ENCODE data around the gene EDA2R. TPM values are rescaled to one million over a fixed set of nuclear protein-coding genes. Genes with fewer than 3 reads are reported as not detected.

EDA2R gene
- total RNA-seq, 2 donors from 2014 or later = 0.82 to 2.5 TPM

- TF ChIP-seq, protein P1, sequence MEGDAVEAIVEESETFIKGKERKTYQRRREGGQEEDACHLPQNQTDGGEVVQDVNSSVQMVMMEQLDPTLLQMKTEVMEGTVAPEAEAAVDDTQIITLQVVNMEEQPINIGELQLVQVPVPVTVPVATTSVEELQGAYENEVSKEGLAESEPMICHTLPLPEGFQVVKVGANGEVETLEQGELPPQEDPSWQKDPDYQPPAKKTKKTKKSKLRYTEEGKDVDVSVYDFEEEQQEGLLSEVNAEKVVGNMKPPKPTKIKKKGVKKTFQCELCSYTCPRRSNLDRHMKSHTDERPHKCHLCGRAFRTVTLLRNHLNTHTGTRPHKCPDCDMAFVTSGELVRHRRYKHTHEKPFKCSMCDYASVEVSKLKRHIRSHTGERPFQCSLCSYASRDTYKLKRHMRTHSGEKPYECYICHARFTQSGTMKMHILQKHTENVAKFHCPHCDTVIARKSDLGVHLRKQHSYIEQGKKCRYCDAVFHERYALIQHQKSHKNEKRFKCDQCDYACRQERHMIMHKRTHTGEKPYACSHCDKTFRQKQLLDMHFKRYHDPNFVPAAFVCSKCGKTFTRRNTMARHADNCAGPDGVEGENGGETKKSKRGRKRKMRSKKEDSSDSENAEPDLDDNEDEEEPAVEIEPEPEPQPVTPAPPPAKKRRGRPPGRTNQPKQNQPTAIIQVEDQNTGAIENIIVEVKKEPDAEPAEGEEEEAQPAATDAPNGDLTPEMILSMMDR (IDR thresholded peaks at IDR 0.05) = no peak
- no peaks in the 10 kb centered on the region for H3K9me3 ChIP-seq
- no peak overlapping the region for H3K9ac ChIP-seq (ENCODE audit: low read depth in 2 of 2, low read length in 2 of 2)
- H3K4me1 ChIP-seq = no peaks in the 10 kb centered on the region
- no peaks in the 10 kb centered on the region for H3K27me3 ChIP-seq
- no peaks in the 10 kb centered on the region for H3K36me3 ChIP-seq
- no peak for DNase-seq
- no peak overlapping the region for H3K27ac ChIP-seq
- intact Hi-C loops (cut with DNase I) = no loop called here
- H3K4me3 ChIP-seq = no peak overlapping the region
These were observed 37.5 kb upstream of the EDA2R start for GRCh38 chrX:66676413-66676812.

- Histone ChIP-seq H3K4me1 (no peaks in the 10 kb centered on the region), H3K4me3 (no peak overlapping the region), H3K36me3 (no peaks in the 10 kb centered on the region), H3K27ac (no peak overlapping the region), H3K9ac (ENCODE audit: low read depth in 2 of 2, low read length in 2 of 2) (no peak overlapping the region), H3K9me3 (no peaks in the 10 kb centered on the region), H3K27me3 (no peaks in the 10 kb centered on the region)
- TF ChIP-seq, protein P1 (IDR thresholded peaks at IDR 0.05) = no peak
- intact Hi-C loops (cut with DNase I) = no loop called here
- DNase-seq = no peak
These were observed 36.7 kb upstream of the EDA2R start for GRCh38 chrX:66675541-66675940.

DNA sequence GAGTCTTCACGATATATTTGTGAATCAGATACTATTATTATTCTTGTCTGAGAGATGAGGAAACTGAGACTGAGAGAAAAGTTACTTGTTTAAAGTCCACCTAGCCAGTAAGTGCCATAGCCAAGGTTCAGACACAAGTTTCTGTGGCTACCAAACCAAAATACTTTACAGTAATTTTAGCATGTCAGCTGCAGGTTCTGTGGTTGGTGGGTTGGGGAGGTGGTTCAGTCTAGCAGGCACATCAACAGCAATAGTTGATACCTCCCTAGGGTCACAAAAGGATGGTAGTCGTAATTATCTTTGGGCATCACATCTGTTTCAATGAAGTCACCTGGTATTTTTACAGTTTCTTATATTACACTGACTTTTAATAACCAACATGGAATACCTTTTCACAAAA lies 35.6 kb upstream of the EDA2R start:
- H3K27me3 ChIP-seq = no peaks in the 10 kb centered on the region
- no peaks in the 10 kb centered on the region for H3K4me1 ChIP-seq
- intact Hi-C loops (cut with DNase I) = no loop called here
- H3K9me3 ChIP-seq = no peaks in the 10 kb centered on the region
- H3K36me3 ChIP-seq = no peaks in the 10 kb centered on the region
- H3K4me3 ChIP-seq = no peak overlapping the region
- TF ChIP-seq, protein P1 (IDR thresholded peaks at IDR 0.05) = no peak
- DNase-seq = no peak
- no peak overlapping the region for H3K9ac ChIP-seq (ENCODE audit: low read depth in 2 of 2, low read length in 2 of 2)
- no peak overlapping the region for H3K27ac ChIP-seq

GRCh38 chrX:66672106-66672505 lies 33.2 kb upstream of the EDA2R start:
- Histone ChIP-seq H3K4me3 (no peak overlapping the region), H3K27ac (no peak overlapping the region), H3K36me3 (no peaks in the 10 kb centered on the region), H3K4me1 (no peaks in the 10 kb centered on the region), H3K9me3 (no peaks in the 10 kb centered on the region), H3K27me3 (no peaks in the 10 kb centered on the region), H3K9ac (ENCODE audit: low read depth in 2 of 2, low read length in 2 of 2) (no peak overlapping the region)
- TF ChIP-seq, protein P1 (IDR thresholded peaks at IDR 0.05) = no peak
- no peak for DNase-seq
- intact Hi-C loops (cut with DNase I) = no loop called here

DNA sequence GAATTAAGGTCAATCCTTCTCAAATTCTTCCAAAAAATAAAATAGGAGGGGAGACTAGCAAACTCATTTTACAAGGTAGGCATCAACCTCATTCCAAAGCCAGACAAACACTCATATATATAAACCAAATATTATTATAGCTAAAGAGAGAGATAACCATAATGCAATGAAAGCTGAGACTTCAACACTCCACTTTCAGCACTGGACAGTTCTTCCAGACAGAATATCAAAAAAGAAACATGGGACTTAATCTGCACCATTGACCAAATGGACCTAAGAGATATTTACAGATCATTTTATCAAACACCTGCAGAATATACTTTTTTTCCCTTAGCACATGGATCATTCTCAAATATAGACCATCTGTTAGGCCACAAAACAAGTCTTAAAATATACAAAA lies 15.5 kb upstream of the EDA2R start:
- Histone ChIP-seq H3K27ac (no peak overlapping the region), H3K4me3 (no peak overlapping the region), H3K27me3 (peaks cover 6% of the 10 kb centered on the region), H3K36me3 (no peaks in the 10 kb centered on the region), H3K9ac (ENCODE audit: low read depth in 2 of 2, low read length in 2 of 2) (no peak overlapping the region), H3K9me3 (no peaks in the 10 kb centered on the region), H3K4me1 (no peaks in the 10 kb centered on the region)
- intact Hi-C loops (cut with DNase I) = no loop called here
- TF ChIP-seq, protein P1 (IDR thresholded peaks at IDR 0.05) = no peak
- DNase-seq = no peak

DNA sequence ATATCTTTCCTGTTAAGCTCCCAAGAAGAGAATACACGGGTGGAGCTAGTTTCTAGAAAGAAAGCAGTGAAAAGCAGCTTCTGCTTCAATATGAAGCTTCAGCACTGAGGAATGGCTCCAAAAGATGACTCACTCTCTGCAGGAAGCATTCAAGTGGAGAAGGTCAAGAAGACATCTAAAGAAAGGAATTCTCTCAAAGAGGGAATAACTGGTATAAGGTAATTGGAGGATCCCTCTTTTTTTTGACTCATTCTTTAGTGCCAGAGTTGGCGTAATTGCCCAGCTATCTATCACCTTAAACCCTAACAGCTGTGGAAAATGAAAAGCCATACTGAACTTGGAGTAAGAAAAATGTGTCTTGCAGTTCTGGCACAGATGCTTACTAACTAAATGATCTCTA lies 3.5 kb downstream of the EDA2R start:
- intact Hi-C loops (cut with DNase I) = no loop called here
- Histone ChIP-seq H3K27ac (no peak overlapping the region), H3K9ac (ENCODE audit: low read depth in 2 of 2, low read length in 2 of 2) (no peak overlapping the region), H3K36me3 (no peaks in the 10 kb centered on the region), H3K27me3 (no peaks in the 10 kb centered on the region), H3K9me3 (no peaks in the 10 kb centered on the region), H3K4me3 (no peak overlapping the region), H3K4me1 (no peaks in the 10 kb centered on the region)
- no peak for DNase-seq
- TF ChIP-seq, protein P1 (IDR thresholded peaks at IDR 0.05) = no peak
